Daoy (cell line): ENCODE measurements around the gene MYO1D. TPM values are rescaled to one million over a fixed set of nuclear protein-coding genes. Genes with fewer than 3 reads are reported as not detected.
"Not testable (repeated sequence)": the region's sequence is repeated elsewhere in the genome, so short reads cannot be mapped to it uniquely, and the experiment has no call there.

ENCODE experiments used
- DNase-seq: peaks from one replicate; pipeline ENCODE4 v3.0.0-alpha.2; 2015; ENCODE audit warnings: low read depth
- total RNA-seq: library from RNA; depleted of rRNA; stranded (reverse); fragments of >200 nt; shearing (Covaris generic); gene quantifications from 2 replicates; pipeline ENCODE4 v1.2.3, GENCODE V29; 2014

The MYO1D gene
- total RNA-seq, 1 experiment from 2014 or later = 25.5 TPM

GRCh38 chr17:32731556-32732295 lies 145.2 kb downstream of the MYO1D start:
- no peak for DNase-seq

- DNase-seq = no peak
Observed at GRCh38 chr17:32727681-32728080, 149.2 kb downstream of the MYO1D start.

GRCh38 chr17:32725697-32726096 lies 151.2 kb downstream of the MYO1D start:
- no peak for DNase-seq

GRCh38 chr17:32723310-32723955 lies 153.5 kb downstream of the MYO1D start:
- DNase-seq = no peak

- no peak for DNase-seq
Observed at GRCh38 chr17:32722733-32723132, 154.2 kb downstream of the MYO1D start.

- DNase-seq = no peak
Observed at GRCh38 chr17:32720671-32721070, 156.3 kb downstream of the MYO1D start.

- no peak for DNase-seq
Observed at GRCh38 chr17:32719689-32720088, 157.2 kb downstream of the MYO1D start.

GRCh38 chr17:32714922-32715321 lies 162.0 kb downstream of the MYO1D start:
- DNase-seq = not testable (repeated sequence)

- DNase-seq = not testable (repeated sequence)
Observed at GRCh38 chr17:32714206-32714605, 162.7 kb downstream of the MYO1D start.

- DNase-seq = no peak
Observed at GRCh38 chr17:32713081-32713480, 163.8 kb downstream of the MYO1D start.

GRCh38 chr17:32709562-32709961 lies 167.4 kb downstream of the MYO1D start:
- no peak for DNase-seq

- DNase-seq = no peak
Observed at GRCh38 chr17:32701871-32702270, 175.1 kb downstream of the MYO1D start.

GRCh38 chr17:32699247-32699646 lies 177.7 kb downstream of the MYO1D start:
- DNase-seq = no peak

GRCh38 chr17:32697728-32698625 lies 178.9 kb downstream of the MYO1D start:
- DNase-seq = no peak

- DNase-seq = no peak
Observed at GRCh38 chr17:32696426-32696825, 180.5 kb downstream of the MYO1D start.

- no peak for DNase-seq
Observed at GRCh38 chr17:32695864-32696263, 181.1 kb downstream of the MYO1D start.

- no peak for DNase-seq
Observed at GRCh38 chr17:32693194-32693897, 183.6 kb downstream of the MYO1D start.

- no peak for DNase-seq
Observed at GRCh38 chr17:32692179-32692578, 184.7 kb downstream of the MYO1D start.

GRCh38 chr17:32689348-32689747 lies 187.6 kb downstream of the MYO1D start:
- DNase-seq = no peak

GRCh38 chr17:32688221-32688620 lies 188.7 kb downstream of the MYO1D start:
- no peak for DNase-seq

- DNase-seq = no peak
Observed at GRCh38 chr17:32684087-32684958, 192.6 kb downstream of the MYO1D start.
